Nephron progenitor cell (in vitro differentiated cells): ENCODE results near the gene HENMT1.

Experiments used
- DNase-seq: peaks from one replicate; pipeline ENCODE4 v3.0.0; 2021
- H3K27ac Mint-ChIP-seq: 2 replicates; pipeline ENCODE4 v1.8.0; 2021; ENCODE audit warnings: mild to moderate bottlenecking, moderate library complexity, mixed read lengths
- H3K27me3 Mint-ChIP-seq: 2 replicates; pipeline ENCODE4 v1.8.0; 2021; ENCODE audit warnings: mild to moderate bottlenecking, low read depth, mixed read lengths; ENCODE audit not compliant: poor library complexity
- H3K36me3 Mint-ChIP-seq: 2 replicates; pipeline ENCODE4 v1.8.0; 2021; ENCODE audit warnings: low read depth, mixed read lengths
- H3K4me1 Mint-ChIP-seq: 2 replicates; pipeline ENCODE4 v1.8.0; 2021; ENCODE audit warnings: mixed read lengths
- H3K4me3 Mint-ChIP-seq: 2 replicates; pipeline ENCODE4 v1.8.0; 2021; ENCODE audit warnings: mild to moderate bottlenecking, moderate library complexity, mixed read lengths
- H3K9me3 Mint-ChIP-seq: 2 replicates; pipeline ENCODE4 v1.8.0; 2021; ENCODE audit warnings: mild to moderate bottlenecking, moderate library complexity, mixed read lengths
- CTCF ChIP-seq: fragments of 200-600 bp; sonication (generic); IDR thresholded peaks from 2 replicates; pipeline ENCODE4 v1.5.0; 2021; ENCODE audit warnings: antibody characterized with exemption

Gene HENMT1

GRCh38 chr1:108639899-108640560 is 20.9 kb downstream of the HENMT1 start:
- no peak for TF ChIP-seq CTCF
- H3K27me3 Mint-ChIP-seq = no peaks in the 10 kb centered on the region
- no peaks in the 10 kb centered on the region for H3K9me3 Mint-ChIP-seq
- peaks cover 27% of the 10 kb centered on the region for H3K36me3 Mint-ChIP-seq
- H3K4me3 Mint-ChIP-seq = no peak overlapping the region
- peak overlapping the region; percentile 92 for H3K27ac Mint-ChIP-seq
- H3K4me1 Mint-ChIP-seq = peaks cover 12% of the 10 kb centered on the region
- DNase-seq = no peak

GRCh38 chr1:108636876-108637275 is 24.0 kb downstream of the HENMT1 start:
- Mint-ChIP-seq H3K27ac (no peak overlapping the region), H3K9me3 (no peaks in the 10 kb centered on the region), H3K36me3 (peaks cover 39% of the 10 kb centered on the region), H3K4me1 (peaks cover 7% of the 10 kb centered on the region), H3K27me3 (no peaks in the 10 kb centered on the region), H3K4me3 (no peak overlapping the region)
- DNase-seq = no peak
- TF ChIP-seq CTCF = no peak

GRCh38 chr1:108634521-108634920 is 26.4 kb downstream of the HENMT1 start:
- no peak for TF ChIP-seq CTCF
- Mint-ChIP-seq H3K27ac (no peak overlapping the region), H3K27me3 (no peaks in the 10 kb centered on the region), H3K9me3 (no peaks in the 10 kb centered on the region), H3K4me3 (no peak overlapping the region), H3K4me1 (no peaks in the 10 kb centered on the region), H3K36me3 (peaks cover 38% of the 10 kb centered on the region)
- no peak for DNase-seq

- no peak for DNase-seq
- H3K4me1 Mint-ChIP-seq = no peaks in the 10 kb centered on the region
- TF ChIP-seq CTCF = no peak
- H3K36me3 Mint-ChIP-seq = peaks cover 13% of the 10 kb centered on the region
- no peaks in the 10 kb centered on the region for H3K27me3 Mint-ChIP-seq
- H3K27ac Mint-ChIP-seq = no peak overlapping the region
- no peaks in the 10 kb centered on the region for H3K9me3 Mint-ChIP-seq
- H3K4me3 Mint-ChIP-seq = no peak overlapping the region
Observed at GRCh38 chr1:108628665-108629064, 32.2 kb downstream of the HENMT1 start.

GRCh38 chr1:108627951-108628350 is 32.9 kb downstream of the HENMT1 start:
- Mint-ChIP-seq H3K27ac (peak overlapping the region; percentile 61), H3K36me3 (peaks cover 9% of the 10 kb centered on the region), H3K27me3 (no peaks in the 10 kb centered on the region), H3K9me3 (no peaks in the 10 kb centered on the region), H3K4me3 (no peak overlapping the region), H3K4me1 (no peaks in the 10 kb centered on the region)
- DNase-seq = no peak
- TF ChIP-seq CTCF = no peak

GRCh38 chr1:108627256-108627655 is 33.6 kb downstream of the HENMT1 start:
- no peak for TF ChIP-seq CTCF
- Mint-ChIP-seq H3K4me1 (no peaks in the 10 kb centered on the region), H3K36me3 (peaks cover 9% of the 10 kb centered on the region), H3K9me3 (no peaks in the 10 kb centered on the region), H3K4me3 (no peak overlapping the region), H3K27me3 (no peaks in the 10 kb centered on the region), H3K27ac (no peak overlapping the region)
- no peak for DNase-seq
